Left ventricle myocardium inferior (tissue), 1 donor: ENCODE measurements around the gene ILKAP. TPM values are rescaled to one million over a fixed set of nuclear protein-coding genes. Genes with fewer than 3 reads are reported as not detected.

Source experiments
- DNase-seq: peaks from one replicate; pipeline ENCODE4 v3.0.0-alpha.2; 2020
- H3K27ac ChIP-seq: fragments of 200-600 bp; replicated peaks from 2 replicates; pipeline ENCODE4 v1.8.0; 2021
- H3K27me3 ChIP-seq: fragments of 200-600 bp; 2 replicates; pipeline ENCODE4 v1.8.0; 2021; ENCODE audit warnings: low read depth
- H3K36me3 ChIP-seq: fragments of 200-600 bp; 2 replicates; pipeline ENCODE4 v1.8.0; 2021
- H3K4me1 ChIP-seq: fragments of 200-600 bp; 2 replicates; pipeline ENCODE4 v1.8.0; 2021
- H3K4me3 ChIP-seq: fragments of 200-600 bp; 2 replicates; pipeline ENCODE4 v1.8.0; 2021; ENCODE audit warnings: mild to moderate bottlenecking, moderate library complexity
- H3K9me3 ChIP-seq: fragments of 200-600 bp; replicated peaks from 2 replicates; pipeline ENCODE4 v1.8.0; 2021
- CTCF ChIP-seq: fragments of 200-600 bp; IDR thresholded peaks from 2 replicates; pipeline ENCODE4 v1.8.0; 2021; ENCODE audit warnings: antibody characterized with exemption, mild to moderate bottlenecking, borderline replicate concordance
- intact Hi-C: fragments of 100-400 bp; cut with micrococcal nuclease; formaldehyde crosslinking; loops from one replicate; pipeline ENCODE4 v1.11.0; 2022
- total RNA-seq: library from RNA; stranded (reverse); fragmentation: NEBNext Ultra II Directional; extraction: Animal tissue kit (Norgen Biotek cat#: 25700); gene quantifications from one replicate; pipeline ENCODE4 v1.2.1, GENCODE V29; 2021
- donor health status: DM: no; HTN: yes; CAD: no; lungs with severe emphysema.

The ILKAP gene
- total RNA-seq, 1 donor from 2014 or later = 26.5 TPM

- no peak for DNase-seq
- Histone ChIP-seq H3K36me3 (peaks cover 27% of the 10 kb centered on the region), H3K27me3 (peaks cover 45% of the 10 kb centered on the region), H3K27ac (no peak overlapping the region), H3K9me3 (no peaks in the 10 kb centered on the region), H3K4me3 (no peak overlapping the region), H3K4me1 (peaks cover 30% of the 10 kb centered on the region)
- intact Hi-C loops = no loop called here
- no peak for TF ChIP-seq CTCF
Measured at GRCh38 chr2:238165288-238165921, 38.1 kb downstream of the ILKAP start.

- H3K9me3 ChIP-seq = no peaks in the 10 kb centered on the region
- peaks cover 50% of the 10 kb centered on the region for H3K27me3 ChIP-seq
- intact Hi-C loops = no loop called here
- H3K4me1 ChIP-seq = peaks cover 30% of the 10 kb centered on the region
- no peak for DNase-seq
- H3K4me3 ChIP-seq = no peak overlapping the region
- H3K27ac ChIP-seq = no peak overlapping the region
- TF ChIP-seq CTCF = no peak
- peaks cover 22% of the 10 kb centered on the region for H3K36me3 ChIP-seq
Measured at GRCh38 chr2:238164906-238165287, 38.6 kb downstream of the ILKAP start.

DNA sequence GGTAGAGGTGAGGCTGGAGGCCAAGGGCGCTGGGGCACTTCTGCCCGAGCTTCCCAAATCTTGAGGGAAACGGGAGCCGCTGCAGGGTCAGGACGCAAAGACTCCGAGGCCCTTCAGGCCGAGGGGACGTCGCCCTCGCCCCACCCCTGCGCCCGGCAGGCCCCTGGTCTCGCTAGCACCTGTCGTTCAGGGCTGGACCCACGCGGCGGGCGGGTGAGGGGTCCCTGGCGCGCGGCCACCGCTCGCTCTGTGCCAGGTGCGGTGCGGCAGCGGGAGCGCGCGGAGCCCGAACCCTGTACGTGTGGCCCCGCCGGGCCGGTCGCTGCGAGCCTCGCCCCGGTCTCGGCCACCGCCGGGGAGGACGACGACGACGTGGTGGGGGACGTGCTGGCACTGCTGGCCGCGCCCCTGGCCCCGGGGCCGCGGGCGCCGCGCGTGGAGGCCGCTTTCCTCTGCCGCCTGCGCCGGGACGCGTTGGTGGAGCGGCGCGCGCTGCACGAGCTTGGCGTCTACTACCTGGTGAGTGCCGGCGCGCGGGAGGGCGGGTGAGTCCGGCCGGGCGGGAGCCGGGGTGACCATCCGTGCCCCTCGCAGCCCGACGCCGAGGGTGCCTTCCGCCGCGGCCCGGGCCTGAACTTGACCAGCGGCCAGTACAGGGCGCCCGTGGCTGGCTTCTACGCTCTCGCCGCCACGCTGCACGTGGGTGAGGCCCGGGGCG, 39.9 kb downstream of the ILKAP start:
- peak overlapping the region; percentile 50 for H3K4me3 ChIP-seq
- H3K27ac ChIP-seq = no peak overlapping the region
- H3K4me1 ChIP-seq = peaks cover 28% of the 10 kb centered on the region
- intact Hi-C loops = no loop called here
- peak; percentile 13 for DNase-seq
- H3K9me3 ChIP-seq = no peaks in the 10 kb centered on the region
- H3K27me3 ChIP-seq = peaks cover 61% of the 10 kb centered on the region
- TF ChIP-seq CTCF = no peak
- peaks cover 10% of the 10 kb centered on the region for H3K36me3 ChIP-seq

- intact Hi-C loops = no loop called here
Measured at GRCh38 chr2:238162846-238163441, 40.6 kb downstream of the ILKAP start.

More at GRCh38 chr2:238162846-238163441, 40.6 kb downstream of the ILKAP start:
- DNase-seq = no peak
- Histone ChIP-seq H3K4me1 (peaks cover 32% of the 10 kb centered on the region), H3K4me3 (no peak overlapping the region), H3K27me3 (peaks cover 68% of the 10 kb centered on the region), H3K36me3 (peaks cover 3% of the 10 kb centered on the region), H3K27ac (no peak overlapping the region), H3K9me3 (no peaks in the 10 kb centered on the region)
- TF ChIP-seq CTCF = no peak
